Muscle layer of duodenum (tissue), 2 donors: Measurements from ENCODE around the gene SLC38A5.
A peak's percentile ranks its signal among the peaks of the same experiment; 100 is the strongest.

Source experiments
- H3K27ac ChIP-seq: one replicate; pipeline ENCODE4 v1.7.0; 2013; ENCODE audit warnings: mild to moderate bottlenecking, low read length
- H3K27me3 ChIP-seq: one replicate; pipeline ENCODE4 v1.7.0; 2013; ENCODE audit warnings: low read depth, mild to moderate bottlenecking, control low read depth, low read length
- H3K36me3 ChIP-seq, 2 donors: one replicate each; pipeline ENCODE4 v1.7.0; 2013; ENCODE audit warnings: low read length in 2 of 2, control low read depth in 1 of 2, mild to moderate bottlenecking in 1 of 2; ENCODE audit not compliant: insufficient read depth in 2 of 2, control insufficient read depth in 1 of 2
- H3K4me1 ChIP-seq, 2 donors: one replicate each; pipeline ENCODE4 v1.7.0; 2013; ENCODE audit warnings: low read length in 2 of 2, mild to moderate bottlenecking in 2 of 2, control low read depth in 1 of 2, moderate library complexity in 1 of 2; ENCODE audit not compliant: insufficient read depth in 2 of 2, control insufficient read depth in 1 of 2
- H3K4me3 ChIP-seq, 2 donors: one replicate each; pipeline ENCODE4 v1.7.0; 2013; ENCODE audit warnings: low read length in 2 of 2, low read depth in 1 of 2, mild to moderate bottlenecking in 1 of 2
- H3K9me3 ChIP-seq, 2 donors: one replicate each; pipeline ENCODE4 v1.7.0; 2013; ENCODE audit warnings: low read length in 2 of 2, control low read depth in 1 of 2, mild to moderate bottlenecking in 1 of 2; ENCODE audit not compliant: control insufficient read depth in 1 of 2
- donor health status: healthy.

SLC38A5 gene

GRCh38 chrX:48509245-48509590 lies 39.2 kb upstream of the SLC38A5 start:
- Histone ChIP-seq H3K4me1 (peaks cover 0 to 8% of the 10 kb centered on the region in 2 donors), H3K27ac (no peak overlapping the region), H3K4me3 (peak overlapping the region; percentile 73 to 79), H3K27me3 (no peaks in the 10 kb centered on the region), H3K36me3 (peaks cover 0 to 4% of the 10 kb centered on the region in 2 donors), H3K9me3 (no peaks in the 10 kb centered on the region)

DNA sequence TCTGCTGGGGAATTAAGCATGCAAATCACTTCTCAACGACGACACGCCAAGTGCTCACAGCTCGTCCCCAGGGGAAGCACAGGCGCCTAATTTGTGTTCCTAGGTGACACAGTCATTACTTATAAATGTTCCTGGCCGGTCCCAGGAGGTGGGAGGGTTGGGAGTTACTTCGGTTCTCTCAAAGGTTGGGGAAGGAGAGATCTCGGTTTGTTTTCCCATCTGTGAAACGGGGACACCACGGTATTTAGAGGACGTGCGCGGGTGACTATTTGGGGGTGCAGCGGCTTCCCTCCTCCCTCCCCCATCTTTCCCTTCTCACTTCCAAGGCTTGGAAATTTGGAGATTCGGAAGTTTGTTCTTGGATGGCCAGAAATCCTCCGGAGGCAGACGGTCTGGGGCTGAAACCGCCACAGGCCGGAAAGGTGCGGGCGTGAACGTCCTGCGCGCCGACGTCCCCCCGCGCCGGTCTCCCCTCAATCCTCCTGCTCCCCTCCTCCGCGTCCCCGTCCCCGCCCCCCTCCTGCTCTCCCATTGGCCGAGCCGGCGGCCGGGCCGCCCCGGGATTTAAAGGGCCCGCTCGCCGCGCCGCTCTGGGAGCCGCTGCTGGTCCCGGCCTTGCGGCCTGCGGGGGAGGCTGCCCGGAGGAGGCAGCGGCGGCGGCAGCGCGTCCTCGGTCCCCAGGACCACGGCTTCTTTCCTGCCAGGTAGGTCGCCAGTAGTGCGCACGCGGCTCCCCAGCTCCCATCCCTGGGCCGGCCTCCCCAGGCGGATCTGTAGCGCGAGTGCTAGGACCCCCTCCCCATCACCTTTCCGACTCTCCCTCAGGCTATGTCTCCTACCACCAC lies 38.6 kb upstream of the SLC38A5 start, which contains the start of gene PORCN:
Gene PORCN (plus strand): TSS at position 593 of the 845 bp plus-strand sequence. CDS start 829 bp downstream, outside the sequence.
- Histone ChIP-seq H3K4me1 (peaks cover 0 to 8% of the 10 kb centered on the region in 2 donors), H3K4me3 (peak within 1 kb of the TSS; percentile 73 to 79), H3K27ac (peak within 1 kb of the TSS; percentile 60), H3K9me3 (no peaks in the 10 kb centered on the region), H3K27me3 (no peaks in the 10 kb centered on the region), H3K36me3 (peaks cover 0 to 4% of the 10 kb centered on the region in 2 donors)

- Histone ChIP-seq H3K27ac (no peak overlapping the region), H3K4me1 (peaks cover 0 to 8% of the 10 kb centered on the region in 2 donors)
Observed at GRCh38 chrX:48507246-48507645, 37.2 kb upstream of the SLC38A5 start.

DNA sequence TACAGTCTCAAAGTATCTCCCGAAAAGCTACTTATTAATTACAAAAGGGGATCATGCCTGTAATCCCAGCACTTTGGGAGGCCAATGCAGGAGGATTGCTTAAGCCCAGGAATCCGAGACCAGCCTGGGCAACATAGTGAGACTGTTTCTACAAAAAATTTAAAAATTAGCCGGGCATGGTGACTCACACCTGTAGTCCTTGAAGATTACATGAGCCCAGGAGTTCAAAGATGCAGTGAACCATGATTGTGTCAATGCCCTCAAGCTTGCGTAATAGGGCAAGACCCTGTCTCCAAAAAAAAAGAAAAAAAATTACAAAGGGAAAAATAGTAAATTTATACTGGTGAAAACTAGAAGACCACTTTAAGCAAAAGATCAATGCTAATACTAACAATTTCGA lies 35.4 kb upstream of the SLC38A5 start:
- no peaks in the 10 kb centered on the region for H3K9me3 ChIP-seq
- H3K4me3 ChIP-seq = no peak overlapping the region
- no peaks in the 10 kb centered on the region for H3K36me3 ChIP-seq
- H3K4me1 ChIP-seq = peaks cover 0 to 8% of the 10 kb centered on the region in 2 donors
- no peak overlapping the region for H3K27ac ChIP-seq
- H3K27me3 ChIP-seq = no peaks in the 10 kb centered on the region

More at GRCh38 chrX:48507246-48507645, 37.2 kb upstream of the SLC38A5 start:
- Histone ChIP-seq H3K4me3 (no peak overlapping the region), H3K9me3 (no peaks in the 10 kb centered on the region), H3K36me3 (peaks cover 0 to 2% of the 10 kb centered on the region in 2 donors), H3K27me3 (no peaks in the 10 kb centered on the region)

- peaks cover 0 to under 1% of the 10 kb centered on the region in 2 donors for H3K4me1 ChIP-seq
- H3K27ac ChIP-seq = no peak overlapping the region
- H3K27me3 ChIP-seq = no peaks in the 10 kb centered on the region
- H3K4me3 ChIP-seq = no peak overlapping the region
- H3K36me3 ChIP-seq = no peaks in the 10 kb centered on the region
- H3K9me3 ChIP-seq = no peaks in the 10 kb centered on the region
Observed at GRCh38 chrX:48504261-48504660, 34.2 kb upstream of the SLC38A5 start.

DNA sequence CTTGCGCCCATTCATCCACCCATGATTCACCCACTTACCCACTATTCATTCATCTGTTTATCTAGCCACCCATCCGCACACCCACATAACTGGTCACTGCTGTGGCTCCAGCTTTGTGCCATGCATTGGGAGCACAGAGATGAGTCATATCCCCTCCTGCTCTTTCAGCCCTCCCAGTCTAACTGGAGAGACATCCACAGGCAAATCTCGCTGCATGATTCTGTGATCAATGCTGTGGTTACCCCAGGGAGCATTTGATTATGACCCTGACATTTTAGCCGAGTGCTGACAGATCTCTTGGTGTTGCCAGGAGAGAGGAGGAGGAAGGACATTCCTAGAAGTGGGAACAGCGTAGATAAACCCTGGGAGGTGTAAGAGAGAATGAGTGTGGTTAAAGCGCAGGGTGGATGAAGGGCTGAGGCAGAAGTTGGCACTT lies 28.3 kb upstream of the SLC38A5 start:
- Histone ChIP-seq H3K4me3 (no peak overlapping the region), H3K36me3 (no peaks in the 10 kb centered on the region), H3K27ac (no peak overlapping the region), H3K4me1 (no peaks in the 10 kb centered on the region), H3K9me3 (no peaks in the 10 kb centered on the region), H3K27me3 (no peaks in the 10 kb centered on the region)

DNA sequence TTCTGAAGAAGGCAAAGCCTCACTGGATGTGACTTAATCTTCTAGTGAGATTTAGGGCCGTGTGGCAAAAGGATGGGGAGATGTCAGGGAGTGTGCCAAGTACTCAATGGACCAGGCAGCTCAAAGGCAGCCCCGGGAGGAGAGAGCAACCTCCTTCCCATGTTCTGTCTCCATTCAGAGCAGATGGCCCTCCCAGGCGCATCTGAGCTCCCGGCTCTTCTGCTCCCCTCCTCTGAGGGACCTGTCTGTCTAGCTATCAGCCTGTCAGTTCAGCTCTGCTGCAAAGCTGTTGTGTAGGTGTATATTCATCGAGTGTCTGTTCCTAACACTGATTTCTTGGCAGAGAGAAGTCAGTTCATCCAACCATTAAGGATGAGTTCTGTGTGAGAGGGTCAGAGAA lies 27.8 kb upstream of the SLC38A5 start:
- Histone ChIP-seq H3K4me3 (no peak overlapping the region), H3K27me3 (no peaks in the 10 kb centered on the region), H3K9me3 (no peaks in the 10 kb centered on the region), H3K4me1 (no peaks in the 10 kb centered on the region), H3K36me3 (no peaks in the 10 kb centered on the region), H3K27ac (no peak overlapping the region)

DNA sequence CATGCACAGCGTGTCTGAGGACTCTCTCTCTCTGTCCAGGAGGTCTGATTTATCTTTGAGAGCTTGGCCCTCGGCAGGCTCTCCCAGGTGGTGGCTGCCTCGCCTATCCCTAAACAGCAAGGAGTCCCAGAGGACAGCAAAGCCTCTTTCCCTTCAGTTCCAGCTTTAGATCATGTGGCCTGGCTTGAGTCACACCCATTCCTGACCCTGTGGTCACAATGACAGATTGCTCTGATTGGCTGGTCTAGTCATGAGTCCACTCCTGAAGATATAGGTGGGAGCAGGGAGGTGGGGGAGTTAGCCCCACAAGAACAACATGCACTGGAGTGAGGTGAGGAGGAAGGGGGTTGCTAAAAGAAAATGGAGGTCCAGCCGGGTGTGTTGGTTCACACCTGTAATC lies 26.6 kb upstream of the SLC38A5 start:
- no peak overlapping the region for H3K4me3 ChIP-seq
- no peak overlapping the region for H3K27ac ChIP-seq
- H3K9me3 ChIP-seq = no peaks in the 10 kb centered on the region
- H3K4me1 ChIP-seq = no peaks in the 10 kb centered on the region
- no peaks in the 10 kb centered on the region for H3K27me3 ChIP-seq
- H3K36me3 ChIP-seq = no peaks in the 10 kb centered on the region

GRCh38 chrX:48493890-48494364 lies 23.9 kb upstream of the SLC38A5 start:
- no peaks in the 10 kb centered on the region for H3K36me3 ChIP-seq

DNA sequence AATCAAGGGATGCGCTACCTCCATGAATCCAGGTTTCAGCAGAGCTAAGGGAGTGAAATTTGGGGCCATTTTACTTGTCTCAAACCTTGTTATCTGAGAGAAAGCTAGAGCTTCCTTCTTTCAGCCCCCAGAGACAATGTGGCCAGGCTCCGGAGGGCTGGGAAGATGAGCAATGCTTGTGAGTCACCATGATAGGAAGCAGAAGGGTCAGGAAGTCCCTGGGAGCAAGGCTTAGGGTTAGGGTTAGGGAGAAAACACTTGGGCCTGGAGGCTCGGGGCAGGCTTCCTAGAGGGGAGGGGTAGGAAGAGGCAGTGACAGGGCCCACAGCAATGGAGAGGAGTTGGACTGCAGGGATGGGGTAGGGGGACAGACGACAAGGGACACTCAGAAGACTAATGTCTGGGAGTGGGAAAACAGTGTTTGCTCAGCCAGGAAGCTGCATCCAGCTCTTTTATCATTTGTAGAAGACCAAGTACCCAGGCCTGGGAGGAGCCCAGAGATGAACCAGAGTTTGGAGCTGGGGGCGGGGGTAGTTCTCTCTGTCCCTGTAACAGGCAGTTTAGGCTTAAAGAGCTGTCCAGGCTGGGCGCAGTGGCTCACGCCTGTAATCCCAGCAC lies 22.3 kb upstream of the SLC38A5 start:
- Histone ChIP-seq H3K9me3 (no peaks in the 10 kb centered on the region), H3K27me3 (no peaks in the 10 kb centered on the region), H3K27ac (no peak overlapping the region), H3K4me1 (no peaks in the 10 kb centered on the region), H3K4me3 (no peak overlapping the region), H3K36me3 (peaks cover 0 to under 1% of the 10 kb centered on the region in 2 donors)

More at GRCh38 chrX:48493890-48494364, 23.9 kb upstream of the SLC38A5 start:
- Histone ChIP-seq H3K4me1 (no peaks in the 10 kb centered on the region), H3K27ac (no peak overlapping the region), H3K27me3 (no peaks in the 10 kb centered on the region), H3K9me3 (no peaks in the 10 kb centered on the region), H3K4me3 (no peak overlapping the region)

DNA sequence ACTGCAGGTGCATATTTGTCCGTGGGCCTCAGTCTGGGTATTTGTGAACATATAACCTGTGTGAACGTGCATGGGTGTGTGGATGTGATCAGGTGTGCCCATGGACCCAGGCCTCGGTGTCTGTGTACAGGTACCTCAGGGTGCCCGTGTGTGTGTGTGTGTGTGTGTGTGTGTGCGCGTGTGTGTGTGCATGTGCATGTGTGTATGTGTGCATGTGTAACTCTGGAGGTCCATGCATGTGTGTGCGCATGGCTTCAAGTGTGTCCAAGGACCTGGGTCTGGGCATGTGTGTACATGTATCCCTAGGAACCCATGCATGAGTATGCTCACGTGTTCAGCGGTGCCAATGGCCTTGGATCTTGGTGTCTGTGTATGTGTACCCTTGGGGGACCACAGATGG lies 21.7 kb upstream of the SLC38A5 start:
- H3K9me3 ChIP-seq = no peaks in the 10 kb centered on the region
- no peaks in the 10 kb centered on the region for H3K4me1 ChIP-seq
- H3K36me3 ChIP-seq = peaks cover 0 to 3% of the 10 kb centered on the region in 2 donors
- H3K27ac ChIP-seq = no peak overlapping the region
- no peaks in the 10 kb centered on the region for H3K27me3 ChIP-seq
- H3K4me3 ChIP-seq = no peak overlapping the region
